GM21528 (cell line): ENCODE results near the gene ARL13B.
A peak's percentile ranks its signal among the peaks of the same experiment; 100 is the strongest.
"Not testable (repeated sequence)": the region's sequence is repeated elsewhere in the genome, so short reads cannot be mapped to it uniquely, and the experiment has no call there.

ENCODE experiments used
- ATAC-seq: cut with Tn5 transposase; IDR thresholded peaks from one replicate; pipeline ENCODE4 v1.9.1; 2021; ENCODE audit warnings: mild to moderate bottlenecking, moderate library complexity; ENCODE audit not compliant: unreplicated experiment, low FRiP score

Gene ARL13B

GRCh38 chr3:93979850-93980676 lies at the start of gene ARL13B:
Gene ARL13B, plus strand, starts transcription at chr3:93980155. Its CDS starts 269 bp downstream, at chr3:93980424.
- peak; percentile 100 for ATAC-seq

GRCh38 chr3:93931597-93932229 lies 48.2 kb upstream of the ARL13B start:
- no peak for ATAC-seq

- ATAC-seq = no peak
These were observed 45.4 kb upstream of the ARL13B start for GRCh38 chr3:93934366-93935046.

GRCh38 chr3:93936549-93936948 lies 43.4 kb upstream of the ARL13B start:
- ATAC-seq = no peak

- ATAC-seq = not testable (repeated sequence)
These were observed 42.5 kb upstream of the ARL13B start for GRCh38 chr3:93937485-93937884.

- ATAC-seq = not testable (repeated sequence)
These were observed 30.0 kb upstream of the ARL13B start for GRCh38 chr3:93949958-93950357.

- ATAC-seq = no peak
These were observed 18.9 kb upstream of the ARL13B start for GRCh38 chr3:93961026-93961425.

GRCh38 chr3:93961489-93961888 lies 18.5 kb upstream of the ARL13B start:
- no peak for ATAC-seq

- no peak for ATAC-seq
These were observed 17.2 kb upstream of the ARL13B start for GRCh38 chr3:93962798-93963197.

- ATAC-seq = not testable (repeated sequence)
These were observed 14.8 kb upstream of the ARL13B start for GRCh38 chr3:93965106-93965505.

GRCh38 chr3:93969443-93969842 lies 10.5 kb upstream of the ARL13B start:
- no peak for ATAC-seq

GRCh38 chr3:93969997-93970396 lies 10.0 kb upstream of the ARL13B start:
- no peak for ATAC-seq

GRCh38 chr3:93973131-93974126 lies 6.5 kb upstream of the ARL13B start, which contains the start of gene PROS1:
Gene PROS1, minus strand, starts transcription at chr3:93973896. Its CDS starts 147 bp downstream, at chr3:93973749.
- ATAC-seq = peak; percentile 85

- no peak for ATAC-seq
These were observed 1.7 kb downstream of the ARL13B start for GRCh38 chr3:93981649-93982048.

GRCh38 chr3:93983408-93983807 lies 3.5 kb downstream of the ARL13B start:
- ATAC-seq = no peak

GRCh38 chr3:93984618-93985017 lies 4.7 kb downstream of the ARL13B start:
- no peak for ATAC-seq

- no peak for ATAC-seq
These were observed 8.3 kb downstream of the ARL13B start for GRCh38 chr3:93988283-93988682.

- no peak for ATAC-seq
These were observed 8.8 kb downstream of the ARL13B start for GRCh38 chr3:93988764-93989163.

GRCh38 chr3:93989241-93989640 lies 9.3 kb downstream of the ARL13B start:
- no peak for ATAC-seq

- ATAC-seq = no peak
These were observed 11.7 kb downstream of the ARL13B start for GRCh38 chr3:93991631-93992030.
